ENCODE data around the gene PLB1. TPM values are rescaled to one million over a fixed set of nuclear protein-coding genes. Genes with fewer than 3 reads are reported as not detected.

PLB1 gene
- polyA plus RNA-seq, 3 donors = 20.2 to 35.8 (median 23.9) TPM

DNA sequence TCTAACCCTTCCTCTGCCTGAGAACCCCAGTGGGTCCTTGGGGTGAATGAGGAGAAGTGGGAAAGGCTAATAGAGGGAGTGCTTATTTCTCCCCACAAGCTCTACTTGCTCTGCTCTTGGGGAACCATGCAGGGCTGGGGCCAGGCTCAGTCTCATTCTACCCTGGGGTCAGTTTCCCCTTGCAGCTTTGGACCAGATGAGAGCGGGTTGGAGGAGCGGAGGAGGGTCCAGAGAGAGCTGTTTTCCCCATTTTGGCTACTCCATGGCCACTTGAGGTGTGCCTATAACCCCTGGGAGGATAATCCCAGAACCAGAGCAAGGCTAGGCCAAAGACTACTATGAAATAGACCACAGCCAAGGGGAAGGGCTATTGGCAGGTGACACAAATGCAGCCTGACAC, 29.6 kb downstream of the PLB1 start:
- Mint-ChIP-seq H3K27ac (peak overlapping the region in 1 of 7 donors; percentile 59), H3K4me3 (no peak overlapping the region), H3K9me3 (peaks cover 0 to under 1% (median 0%) of the 10 kb centered on the region in 7 donors), H3K36me3 (no peaks in the 10 kb centered on the region), H3K27me3 (ENCODE audit: low read depth in 3 of 3) (peaks cover 2 to 9% (median 3%) of the 10 kb centered on the region in 3 donors), H3K4me1 (peaks cover 2% of the 10 kb centered on the region)
- H3K4me2 ChIP-seq (replicated peaks; ENCODE audit: extremely low read depth, low read length, poor library complexity, severe bottlenecking) = no peak overlapping the region
- H3K79me2 ChIP-seq (ENCODE audit: insufficient read depth, low read length) = no peaks in the 10 kb centered on the region
- no peaks in the 10 kb centered on the region for H3K9me3 ChIP-seq (replicated peaks in 1 of 2; ENCODE audit: control insufficient read depth in 1 of 2, insufficient read depth in 1 of 2, low read length in 2 of 2)
- no peaks in the 10 kb centered on the region for H3K36me3 ChIP-seq (replicated peaks in 1 of 2; ENCODE audit: control insufficient read depth in 1 of 2, insufficient read depth in 2 of 2, low read length in 2 of 2)
- peaks cover 0 to 1% of the 10 kb centered on the region in 2 donors for H3K4me1 ChIP-seq (ENCODE audit: control insufficient read depth in 1 of 2, insufficient read depth in 2 of 2, low read length in 2 of 2)
- no peak for DNase-seq
- H3K27me3 ChIP-seq (ENCODE audit: control insufficient read depth in 2 of 2, insufficient read depth in 2 of 2, low read length in 2 of 2) = no peaks in the 10 kb centered on the region
- H3K9ac ChIP-seq (ENCODE audit: insufficient read depth, low read length, poor library complexity, severe bottlenecking) = no peak overlapping the region
- WGBS (ENCODE audit: insufficient coverage) = 100% methylated on average over 2 of the region's 2 CpGs
- no peak overlapping the region for H3K27ac ChIP-seq (ENCODE audit: low read depth in 1 of 2, low read length in 2 of 2)
- H4K20me1 ChIP-seq (ENCODE audit: insufficient read depth, low read length) = no peaks in the 10 kb centered on the region
- no peak overlapping the region for H3K4me3 ChIP-seq (replicated peaks in 1 of 3; ENCODE audit: low read depth in 2 of 3, low read length in 3 of 3)
- intact Hi-C loops (cut with micrococcal nuclease) = no loop called here
- no peak overlapping the region for H2AFZ ChIP-seq (ENCODE audit: insufficient read depth, low read depth, low read length, poor library complexity, severe bottlenecking)
- no peak for TF ChIP-seq CTCF (IDR thresholded peaks at IDR 0.05)

DNA sequence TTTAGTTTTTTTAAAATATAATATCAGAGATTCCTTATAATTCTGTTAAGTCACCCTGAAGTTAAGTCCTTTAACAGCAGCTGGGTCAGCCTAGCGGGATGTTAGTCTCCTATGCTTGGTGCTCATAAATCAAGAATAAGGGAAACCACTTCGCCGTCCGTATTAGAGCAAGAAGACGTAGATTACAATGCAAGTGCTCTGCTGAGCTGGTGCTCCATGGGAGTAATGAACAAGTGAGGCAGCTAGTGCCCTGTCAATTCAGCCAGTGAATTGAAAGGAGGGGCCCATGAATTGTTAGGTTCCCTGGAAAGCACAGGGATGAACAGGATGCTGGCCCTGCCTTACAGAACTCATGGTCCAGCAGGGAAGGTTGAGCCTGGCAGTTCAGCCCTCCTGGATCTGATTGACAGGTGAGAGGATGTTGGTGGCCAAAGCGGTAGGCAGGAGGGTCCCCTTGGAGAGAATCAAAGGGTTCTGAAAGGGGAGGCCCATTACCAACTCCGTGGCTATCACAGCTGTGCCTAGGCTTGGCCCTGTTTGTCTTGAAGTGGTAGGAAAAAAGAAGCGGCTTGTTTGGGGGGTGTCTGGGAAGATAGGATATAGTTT, 30.8 kb downstream of the PLB1 start:
- Mint-ChIP-seq H3K4me1 (peaks cover 8% of the 10 kb centered on the region), H3K4me3 (no peak overlapping the region), H3K27ac (no peak overlapping the region), H3K36me3 (no peaks in the 10 kb centered on the region), H3K27me3 (ENCODE audit: low read depth in 3 of 3) (peaks cover 2 to 6% (median 2%) of the 10 kb centered on the region in 3 donors), H3K9me3 (peaks cover 0 to 2% (median 0%) of the 10 kb centered on the region in 7 donors)
- no peaks in the 10 kb centered on the region for H4K20me1 ChIP-seq (ENCODE audit: insufficient read depth, low read length)
- H3K9me3 ChIP-seq (replicated peaks in 1 of 2; ENCODE audit: control insufficient read depth in 1 of 2, insufficient read depth in 1 of 2, low read length in 2 of 2) = no peaks in the 10 kb centered on the region
- peaks cover 0 to 6% of the 10 kb centered on the region in 2 donors for H3K4me1 ChIP-seq (ENCODE audit: control insufficient read depth in 1 of 2, insufficient read depth in 2 of 2, low read length in 2 of 2)
- H3K4me2 ChIP-seq (replicated peaks; ENCODE audit: extremely low read depth, low read length, poor library complexity, severe bottlenecking) = no peak overlapping the region
- TF ChIP-seq CTCF (IDR thresholded peaks at IDR 0.05) = no peak
- intact Hi-C loops (cut with micrococcal nuclease) = no loop called here
- no peak for DNase-seq
- H3K27ac ChIP-seq (ENCODE audit: low read depth in 1 of 2, low read length in 2 of 2) = no peak overlapping the region
- H3K4me3 ChIP-seq (replicated peaks in 1 of 3; ENCODE audit: low read depth in 2 of 3, low read length in 3 of 3) = no peak overlapping the region
- WGBS (ENCODE audit: insufficient coverage) = 77% methylated on average over 7 of the region's 8 CpGs
- no peaks in the 10 kb centered on the region for H3K79me2 ChIP-seq (ENCODE audit: insufficient read depth, low read length)
- no peak overlapping the region for H3K9ac ChIP-seq (ENCODE audit: insufficient read depth, low read length, poor library complexity, severe bottlenecking)
- no peaks in the 10 kb centered on the region for H3K36me3 ChIP-seq (replicated peaks in 1 of 2; ENCODE audit: control insufficient read depth in 1 of 2, insufficient read depth in 2 of 2, low read length in 2 of 2)
- H3K27me3 ChIP-seq (ENCODE audit: control insufficient read depth in 2 of 2, insufficient read depth in 2 of 2, low read length in 2 of 2) = no peaks in the 10 kb centered on the region
- no peak overlapping the region for H2AFZ ChIP-seq (ENCODE audit: insufficient read depth, low read depth, low read length, poor library complexity, severe bottlenecking)
